GM19025 (cell line): Measurements from ENCODE around the gene ESPL1.
"Not testable (repeated sequence)": the region's sequence is repeated elsewhere in the genome, so short reads cannot be mapped to it uniquely, and the experiment has no call there.

Source experiments
- ATAC-seq: cut with Tn5 transposase; IDR thresholded peaks from one replicate; pipeline ENCODE4 v1.9.1; 2021; ENCODE audit warnings: mild to moderate bottlenecking, low read depth, moderate library complexity; ENCODE audit not compliant: unreplicated experiment

ESPL1 gene

DNA sequence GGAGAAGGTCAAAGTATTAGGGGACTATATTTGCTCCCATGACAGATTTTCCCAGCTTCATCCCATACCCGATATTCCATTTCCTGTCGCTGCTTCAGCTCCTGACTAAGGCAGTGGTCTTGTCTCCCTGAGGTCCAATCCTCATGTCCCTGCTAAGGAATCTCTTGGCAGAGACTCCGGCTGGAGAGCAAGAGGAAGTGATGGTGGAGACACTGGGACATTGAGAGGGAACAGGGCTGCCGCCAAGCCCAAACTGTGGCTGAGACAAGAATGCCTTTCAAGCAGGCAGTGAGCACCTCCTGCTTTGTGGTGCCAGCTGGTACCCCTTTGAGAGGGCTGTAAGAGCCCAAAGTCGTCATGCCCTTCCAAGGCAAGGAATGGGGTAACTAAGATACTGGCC lies 62.6 kb downstream of the ESPL1 start:
- ATAC-seq, result no peak

DNA sequence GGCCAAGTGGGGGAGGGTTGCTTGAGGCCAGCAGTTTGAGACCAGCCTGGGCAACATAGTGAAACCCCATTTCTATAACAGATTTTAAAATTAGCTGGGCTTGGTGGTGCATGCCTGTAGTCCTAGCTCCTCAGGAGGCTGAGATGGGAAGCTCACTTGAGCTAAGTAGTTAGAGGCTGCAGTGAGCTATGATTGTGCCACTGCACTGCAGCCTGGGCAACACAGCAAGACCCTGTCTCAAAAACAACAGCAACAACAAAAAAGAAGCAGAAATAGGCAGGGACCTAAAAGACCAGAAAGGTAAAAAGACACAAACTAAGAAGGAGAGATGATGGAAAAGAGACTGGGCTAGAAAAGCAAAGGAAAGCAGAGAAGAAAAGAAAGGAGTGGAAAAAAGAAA lies 64.2 kb downstream of the ESPL1 start:
- ATAC-seq, result not testable (repeated sequence)

DNA sequence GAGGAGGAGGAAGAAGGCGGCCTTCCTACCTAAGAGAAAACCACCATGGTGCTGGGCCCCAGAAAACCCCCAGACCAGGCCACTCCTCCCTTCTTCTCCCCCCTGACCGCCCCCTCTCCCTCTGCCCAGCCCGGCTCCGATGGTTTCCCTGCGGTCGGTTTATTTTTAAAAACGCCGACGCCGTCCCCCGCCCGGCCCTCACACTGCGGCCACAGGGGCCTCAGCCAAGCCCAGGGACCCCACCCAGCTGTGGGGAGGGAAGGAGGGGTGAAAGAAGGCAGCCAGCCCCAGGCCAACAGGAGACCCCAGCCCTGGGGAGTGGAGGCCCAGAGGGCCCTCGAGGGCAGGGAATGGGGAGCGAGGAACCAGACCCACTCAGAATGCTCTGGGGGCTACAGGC lies 64.6 kb downstream of the ESPL1 start:
- ATAC-seq, result no peak

DNA sequence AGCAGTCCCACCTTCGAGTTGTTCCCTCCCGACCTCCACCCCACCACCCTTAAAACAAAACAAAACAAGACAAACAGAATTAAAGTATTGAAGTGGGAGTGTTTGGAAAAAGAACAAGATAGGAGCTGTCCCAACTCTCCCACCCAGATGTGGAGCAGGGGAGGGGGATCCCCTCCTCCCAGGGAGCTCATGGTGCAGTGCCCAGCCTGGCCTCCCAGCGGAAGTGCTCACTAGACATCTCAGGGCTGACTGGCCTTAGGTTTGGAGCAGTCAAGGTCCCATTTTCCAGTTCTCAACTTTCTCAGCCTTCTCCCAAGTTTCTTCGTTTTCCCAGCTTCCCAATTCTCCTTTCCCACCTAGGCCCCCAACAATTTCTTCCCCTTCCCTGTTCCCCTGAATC lies 65.2 kb downstream of the ESPL1 start:
- ATAC-seq, result no peak

DNA sequence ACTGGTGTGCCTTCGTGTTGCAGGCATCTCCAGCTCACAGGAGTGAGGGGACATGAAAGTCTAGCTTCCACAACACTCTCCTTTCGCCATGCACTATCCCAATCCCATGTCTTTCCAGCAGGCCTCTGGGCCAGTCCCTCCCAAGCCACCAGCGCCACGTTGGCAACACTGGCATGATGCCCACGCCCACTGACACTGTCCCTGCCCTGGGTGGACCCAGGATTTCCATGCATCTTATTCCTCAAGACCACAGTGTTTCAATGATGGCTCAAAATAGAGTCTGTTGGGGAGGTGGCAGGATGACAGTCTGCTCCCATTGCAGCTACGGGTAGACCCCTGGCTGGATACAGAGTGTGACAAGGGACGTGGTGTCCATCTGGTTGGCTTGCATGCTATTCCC lies 65.7 kb downstream of the ESPL1 start:
- no peak for ATAC-seq

DNA sequence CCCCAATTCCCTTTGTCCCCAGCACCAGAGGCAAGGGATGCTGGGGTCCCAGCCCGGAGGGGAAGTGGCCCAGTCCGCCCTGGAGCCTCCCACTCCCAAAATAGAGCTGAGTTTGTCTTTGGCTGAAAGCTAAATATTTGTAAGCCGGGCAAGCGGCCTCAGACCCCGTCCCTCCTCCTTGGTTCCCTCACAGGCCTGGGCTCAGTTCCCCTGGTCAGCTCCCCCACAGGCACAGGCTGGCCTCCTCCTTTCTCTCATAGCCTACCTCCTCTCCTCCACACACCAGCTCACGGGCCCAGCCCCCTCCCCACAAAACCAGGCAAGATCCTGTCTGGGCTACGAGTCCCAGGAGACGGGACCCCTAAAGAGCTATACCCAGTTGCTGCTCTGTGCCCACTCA lies 66.7 kb downstream of the ESPL1 start:
- no peak for ATAC-seq

DNA sequence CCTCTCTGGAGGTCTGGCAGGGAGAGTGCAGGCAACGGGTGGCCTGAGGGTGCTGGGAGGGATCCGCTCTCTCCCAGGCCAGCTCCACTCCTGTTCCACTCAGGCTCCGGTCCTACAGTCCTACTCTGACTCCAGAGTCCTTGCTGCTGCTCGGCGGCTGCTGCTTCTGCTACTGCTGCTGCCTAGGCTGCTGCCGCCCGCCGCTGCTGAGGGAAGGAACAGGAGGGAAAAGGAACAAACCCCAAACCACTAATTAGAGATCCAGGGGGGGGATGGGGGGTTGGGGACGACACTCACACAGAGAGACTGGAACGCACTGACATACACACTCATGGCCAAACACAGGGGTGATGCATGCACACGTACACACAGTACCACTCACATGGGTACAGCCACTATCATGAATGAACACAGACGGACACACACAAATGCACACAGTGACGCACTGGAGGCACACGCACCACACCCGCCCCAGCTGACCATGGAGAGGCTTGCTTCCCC lies 68.1 kb downstream of the ESPL1 start, which contains the start of gene SP7:
Gene SP7, minus strand, starts transcription at position 174 of the 501 bp plus-strand sequence. CDS start 708 bp downstream, outside the sequence.
- no peak for ATAC-seq

DNA sequence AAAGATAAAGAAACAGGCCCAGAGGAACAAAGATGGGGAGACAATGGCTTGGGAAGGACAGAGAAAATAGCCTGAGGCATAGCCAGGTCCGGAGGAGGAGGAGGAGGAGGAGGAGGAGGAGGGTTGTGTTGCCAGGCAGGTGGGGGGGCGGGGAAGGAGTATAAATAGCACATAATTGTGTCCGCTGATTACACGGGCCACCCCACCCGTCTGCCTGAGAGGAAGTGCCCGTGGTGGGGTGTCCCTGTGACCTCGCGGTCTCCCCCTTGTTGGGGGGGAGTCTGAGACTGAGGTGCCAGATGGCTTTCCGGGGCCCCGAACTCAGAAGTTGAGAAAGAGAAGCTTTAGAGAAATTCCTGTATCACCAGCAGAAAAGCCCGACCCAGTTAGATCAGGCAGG lies 69.9 kb downstream of the ESPL1 start:
- ATAC-seq, result no peak

DNA sequence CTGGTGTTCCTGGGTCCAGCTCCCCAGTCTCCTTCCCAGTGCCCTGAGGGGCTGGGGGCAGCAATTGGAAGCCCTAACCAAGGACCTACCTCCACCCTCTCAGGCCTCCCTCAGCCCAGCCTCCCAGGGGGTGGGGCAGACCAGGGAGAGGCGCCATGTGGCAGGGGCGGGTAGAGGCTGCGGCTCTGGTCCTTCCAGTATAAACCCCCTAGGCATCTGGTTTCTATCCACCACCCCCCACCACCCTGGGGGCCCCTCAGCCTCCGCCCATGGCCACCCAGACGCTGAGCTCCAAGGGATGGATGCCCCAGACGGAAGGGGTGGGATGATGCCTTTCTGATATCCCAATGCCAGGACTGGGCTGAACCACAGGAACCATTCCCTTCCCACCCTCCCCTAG lies 70.8 kb downstream of the ESPL1 start:
- ATAC-seq, result no peak

DNA sequence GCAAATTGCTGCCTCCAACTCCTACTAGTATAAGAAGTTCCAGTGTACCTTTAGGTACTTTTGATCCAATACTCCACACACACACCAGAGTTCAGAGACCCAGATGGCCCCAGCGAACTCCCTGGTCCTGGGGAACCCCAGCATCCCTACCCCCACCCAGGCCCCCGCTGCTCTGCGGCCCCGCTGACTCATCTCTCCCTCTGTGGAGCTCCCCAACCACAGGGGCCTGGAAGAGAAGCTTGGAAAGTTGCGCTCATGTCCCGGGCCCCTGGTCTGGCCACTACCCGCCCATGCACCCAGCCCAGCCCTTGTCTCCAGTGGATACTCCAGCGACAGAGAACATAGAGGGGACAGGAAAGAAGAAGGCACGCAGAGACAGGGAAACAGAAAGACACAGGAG lies 72.3 kb downstream of the ESPL1 start:
- ATAC-seq, result no peak
